Mesenteric fat pad (tissue), 1 donor: ENCODE data around the gene RANBP3. TPM values are rescaled to one million over a fixed set of nuclear protein-coding genes. Genes with fewer than 3 reads are reported as not detected.

Source experiments
- DNase-seq: peaks from one replicate; pipeline ENCODE4 v3.0.0-alpha.2; 2020; ENCODE audit warnings: low spot score
- total RNA-seq: library from RNA; stranded (reverse); fragmentation: NEBNext Ultra II Directional; extraction: Animal tissue kit (Norgen Biotek cat#: 25700); gene quantifications from one replicate; pipeline ENCODE4 v1.2.1, GENCODE V29; 2021
- donor health status: DM: yes; HTN: yes; CAD: no.

Gene RANBP3
- total RNA-seq, 1 donor from 2014 or later, result 56.7 TPM

GRCh38 chr19:5932146-5932545 lies 45.8 kb downstream of the RANBP3 start:
- DNase-seq, result no peak

GRCh38 chr19:5931251-5931650 lies 46.7 kb downstream of the RANBP3 start:
- no peak for DNase-seq

GRCh38 chr19:5929625-5930024 lies 48.3 kb downstream of the RANBP3 start:
- DNase-seq, result no peak

- DNase-seq, result no peak
Measured at GRCh38 chr19:5929179-5929578, 48.8 kb downstream of the RANBP3 start.

GRCh38 chr19:5927441-5927821 lies 50.5 kb downstream of the RANBP3 start:
- no peak for DNase-seq

- DNase-seq, result no peak
Measured at GRCh38 chr19:5926641-5927440, 51.1 kb downstream of the RANBP3 start.

- DNase-seq, result no peak
Measured at GRCh38 chr19:5925830-5926427, 52.0 kb downstream of the RANBP3 start.

GRCh38 chr19:5923356-5923755 lies 54.6 kb downstream of the RANBP3 start:
- no peak for DNase-seq

- no peak for DNase-seq
Measured at GRCh38 chr19:5922161-5922545, 55.8 kb downstream of the RANBP3 start.

GRCh38 chr19:5921516-5922160 lies 56.3 kb downstream of the RANBP3 start:
- no peak for DNase-seq

GRCh38 chr19:5918463-5919079 lies 59.4 kb downstream of the RANBP3 start:
- DNase-seq, result no peak

GRCh38 chr19:5917431-5918107 lies 60.4 kb downstream of the RANBP3 start:
- no peak for DNase-seq

GRCh38 chr19:5916181-5916708 lies 61.7 kb downstream of the RANBP3 start:
- no peak for DNase-seq

GRCh38 chr19:5915782-5916165 lies 62.2 kb downstream of the RANBP3 start:
- no peak for DNase-seq

GRCh38 chr19:5914946-5915781 lies 62.8 kb downstream of the RANBP3 start:
- DNase-seq, result no peak

- DNase-seq, result no peak
Measured at GRCh38 chr19:5914358-5914774, 63.6 kb downstream of the RANBP3 start.

GRCh38 chr19:5913739-5914357 lies 64.1 kb downstream of the RANBP3 start, which contains the start of gene CAPS:
Gene CAPS (plus strand): TSS chr19:5914254. CDS start chr19:5914407, 153 bp downstream.
- no peak for DNase-seq

GRCh38 chr19:5911366-5911765 lies 66.6 kb downstream of the RANBP3 start:
- DNase-seq, result no peak

GRCh38 chr19:5910638-5910907 lies 67.4 kb downstream of the RANBP3 start:
- DNase-seq, result no peak
